Kidney (tissue), 14 donors: Measurements from ENCODE around the gene GDA. TPM values are rescaled to one million over a fixed set of nuclear protein-coding genes. Genes with fewer than 3 reads are reported as not detected.
A peak's percentile ranks its signal among the peaks of the same experiment; 100 is the strongest.

Source experiments
- DNase-seq, 5 donors: peaks; one replicate each; pipeline ENCODE4 v3.0.0-alpha.2; 2013 to 2020
- FAIRE-seq: peaks from 2 replicates; lab custom pipeline; 2012; peaks lifted over from hg19 to GRCh38; lab: Jason Lieb, UNC
- H3K27ac ChIP-seq, 2 donors: one replicate each; pipeline ENCODE4 v1.7.0; 2013; ENCODE audit warnings: low read depth in 2 of 2, low read length in 2 of 2, inconsistent platforms in 1 of 2
- H3K27me3 ChIP-seq: one replicate; pipeline ENCODE4 v1.7.1; 2013; ENCODE audit warnings: low read length, inconsistent platforms; ENCODE audit not compliant: control insufficient read depth, insufficient read depth
- H3K36me3 ChIP-seq, 3 donors: one replicate each; pipeline versions ENCODE4 v1.7.0 to v1.7.1; 2013; ENCODE audit warnings: low read length in 3 of 3, control low read depth in 1 of 3, inconsistent platforms in 1 of 3; ENCODE audit not compliant: insufficient read depth in 3 of 3, control insufficient read depth in 2 of 3
- H3K4me1 ChIP-seq, 3 donors: one replicate each; pipeline versions ENCODE4 v1.7.0 to v1.7.1; 2013; ENCODE audit warnings: low read length in 3 of 3, inconsistent platforms in 1 of 3, low read depth in 1 of 3; ENCODE audit not compliant: control insufficient read depth in 2 of 3, insufficient read depth in 2 of 3
- H3K4me3 ChIP-seq, 3 donors: one replicate each; pipeline versions ENCODE4 v1.7.0 to v1.8.1; 2013; ENCODE audit warnings: low read length in 3 of 3, control low read depth in 1 of 3, inconsistent platforms in 1 of 3
- H3K9ac ChIP-seq, 3 donors: one replicate each; pipeline versions ENCODE4 v1.7.0 to v1.7.1; 2013; ENCODE audit warnings: low read length in 3 of 3, control low read depth in 1 of 3, inconsistent platforms in 1 of 3
- H3K9me3 ChIP-seq, 3 donors: one replicate each; pipeline versions ENCODE4 v1.7.0 to v1.7.1; 2013; ENCODE audit warnings: low read length in 3 of 3, control low read depth in 1 of 3, inconsistent platforms in 1 of 3; ENCODE audit not compliant: control insufficient read depth in 2 of 3, insufficient read depth in 1 of 3
- CTCF ChIP-seq: IDR thresholded peaks from 3 replicates; pipeline ENCODE4 v1.5.1; 2012; ENCODE audit warnings: mild to moderate bottlenecking, moderate library complexity, borderline replicate concordance; ENCODE audit not compliant: insufficient read depth; ENCODE audit errors: extremely low read depth
- intact Hi-C: fragments of 100-400 bp; cut with DNase I; formaldehyde crosslinking; loops from one replicate; pipeline ENCODE4 v1.11.1; 2022
- polyA plus RNA-seq: library from polyadenylated mRNA; stranded (reverse); fragments of 350-450 nt; fragmentation: Illumina TruSeq; extraction: RNeasy Lipid Tissue Mini Kit (QIAGEN cat#74804); gene quantifications from one replicate; pipeline ENCODE4 v1.2.3, GENCODE V29; 2014; ENCODE audit warnings: low read depth, low replicate concordance; ENCODE audit not compliant: insufficient read depth
- total RNA-seq: library from RNA; stranded (reverse); fragmentation: NEBNext Ultra II Directional; extraction: Animal tissue kit (Norgen Biotek cat#: 25700); gene quantifications from one replicate; pipeline ENCODE4 v1.2.1, GENCODE V29; 2021
- donor health status: control.
- donor health status: control.
- donor health status: control.
- donor health status: control.
- donor health status: control.
- donor health status: DM: yes; HTN: yes; CAD: no.
- donor health status: Normal renal cell carcinoma (clear cell type).

GDA gene
- total and polyA plus RNA-seq, 2 donors from 2014 or later = 31.4 to 88.1 TPM

GRCh38 chr9:72144756-72145492 lies 4.3 kb upstream of the GDA start:
- FAIRE-seq = no peak
- intact Hi-C loops = no loop called here
- DNase-seq = no peak
- Histone ChIP-seq H3K4me1 (no peaks in the 10 kb centered on the region), H3K9me3 (no peaks in the 10 kb centered on the region), H3K36me3 (no peaks in the 10 kb centered on the region), H3K27ac (no peak overlapping the region), H3K27me3 (no peaks in the 10 kb centered on the region), H3K4me3 (no peak overlapping the region), H3K9ac (no peak overlapping the region)
- no peak for TF ChIP-seq CTCF

- H3K36me3 ChIP-seq = no peaks in the 10 kb centered on the region
- no peak overlapping the region for H3K9ac ChIP-seq
These were observed 3.3 kb upstream of the GDA start for GRCh38 chr9:72145733-72146505.

GRCh38 chr9:72147676-72148075 lies 1.6 kb upstream of the GDA start:
- FAIRE-seq = no peak
- H3K9me3 ChIP-seq = no peaks in the 10 kb centered on the region

More at GRCh38 chr9:72145733-72146505, 3.3 kb upstream of the GDA start:
- H3K27ac ChIP-seq = no peak overlapping the region
- FAIRE-seq (no peak), DNase-seq (no peak)
- H3K9me3 ChIP-seq = no peaks in the 10 kb centered on the region
- H3K4me1 ChIP-seq = no peaks in the 10 kb centered on the region
- intact Hi-C loops = no loop called here
- H3K4me3 ChIP-seq = no peak overlapping the region
- TF ChIP-seq CTCF = peak; percentile 1
- H3K27me3 ChIP-seq = no peaks in the 10 kb centered on the region

More at GRCh38 chr9:72147676-72148075, 1.6 kb upstream of the GDA start:
- no peaks in the 10 kb centered on the region for H3K36me3 ChIP-seq
- H3K4me1 ChIP-seq = no peaks in the 10 kb centered on the region
- H3K9ac ChIP-seq = no peak overlapping the region
- H3K4me3 ChIP-seq = no peak overlapping the region
- no peak for TF ChIP-seq CTCF
- DNase-seq = no peak
- no peak overlapping the region for H3K27ac ChIP-seq
- H3K27me3 ChIP-seq = no peaks in the 10 kb centered on the region
- intact Hi-C loops = no loop called here
